ENCODE measurements around the gene COG1.

- TF ChIP-seq, protein P1, sequence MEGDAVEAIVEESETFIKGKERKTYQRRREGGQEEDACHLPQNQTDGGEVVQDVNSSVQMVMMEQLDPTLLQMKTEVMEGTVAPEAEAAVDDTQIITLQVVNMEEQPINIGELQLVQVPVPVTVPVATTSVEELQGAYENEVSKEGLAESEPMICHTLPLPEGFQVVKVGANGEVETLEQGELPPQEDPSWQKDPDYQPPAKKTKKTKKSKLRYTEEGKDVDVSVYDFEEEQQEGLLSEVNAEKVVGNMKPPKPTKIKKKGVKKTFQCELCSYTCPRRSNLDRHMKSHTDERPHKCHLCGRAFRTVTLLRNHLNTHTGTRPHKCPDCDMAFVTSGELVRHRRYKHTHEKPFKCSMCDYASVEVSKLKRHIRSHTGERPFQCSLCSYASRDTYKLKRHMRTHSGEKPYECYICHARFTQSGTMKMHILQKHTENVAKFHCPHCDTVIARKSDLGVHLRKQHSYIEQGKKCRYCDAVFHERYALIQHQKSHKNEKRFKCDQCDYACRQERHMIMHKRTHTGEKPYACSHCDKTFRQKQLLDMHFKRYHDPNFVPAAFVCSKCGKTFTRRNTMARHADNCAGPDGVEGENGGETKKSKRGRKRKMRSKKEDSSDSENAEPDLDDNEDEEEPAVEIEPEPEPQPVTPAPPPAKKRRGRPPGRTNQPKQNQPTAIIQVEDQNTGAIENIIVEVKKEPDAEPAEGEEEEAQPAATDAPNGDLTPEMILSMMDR (IDR thresholded peaks at IDR 0.05), result no peak
- no peak for TF ChIP-seq POLR2A (IDR thresholded peaks at IDR 0.05)
Observed at GRCh38 chr17:73240561-73240960, 47.7 kb downstream of the COG1 start.

Measured in body of pancreas (tissue), 4 donors.